Activated CD8-positive, alpha-beta T cell treated with anti-CD3 and anti-CD28 coated beads, Interleukin-2, amount 10 ng/mL, durations not matched to agents 7 days and 5 days (primary cell): ENCODE data around the gene MTMR11. TPM values are rescaled to one million over a fixed set of nuclear protein-coding genes. Genes with fewer than 3 reads are reported as not detected.

Source experiments
- ATAC-seq: fragments of 150-1000 bp; cut with Tn5 transposase; one replicate; pipeline ENCODE4 v1.10.0; 2021; ENCODE audit warnings: moderate library complexity
- CTCF ChIA-PET: fragments of 350-600 bp; sonication (Branson Sonifier 250); formaldehyde crosslinking; loops from one replicate; lab custom pipeline; 2021; ENCODE audit warnings: antibody characterized with exemption; lab: Charles Lee
- POLR2A ChIA-PET: fragments of 350-600 bp; sonication (Branson Sonifier 250); formaldehyde crosslinking; loops from one replicate; lab custom pipeline; 2021; ENCODE audit warnings: antibody characterized with exemption; lab: Charles Lee
- DNase-seq: peaks from one replicate; pipeline ENCODE4 v3.0.0-alpha.2; 2020
- H3K27ac Mint-ChIP-seq: one replicate; pipeline ENCODE4 v1.8.0; 2021; ENCODE audit warnings: mild to moderate bottlenecking, mixed read lengths
- H3K27me3 Mint-ChIP-seq: one replicate; pipeline ENCODE4 v1.8.0; 2021; ENCODE audit warnings: low read depth, mixed read lengths
- H3K36me3 Mint-ChIP-seq: one replicate; pipeline ENCODE4 v1.8.0; 2021; ENCODE audit warnings: low read depth, mixed read lengths
- H3K4me1 Mint-ChIP-seq: one replicate; pipeline ENCODE4 v1.8.0; 2021; ENCODE audit warnings: low read depth, mixed read lengths
- H3K4me3 Mint-ChIP-seq: one replicate; pipeline ENCODE4 v1.8.0; 2021; ENCODE audit warnings: mild to moderate bottlenecking, mixed read lengths
- H3K9me3 Mint-ChIP-seq: one replicate; pipeline ENCODE4 v1.8.0; 2022; ENCODE audit warnings: mixed read lengths; ENCODE audit not compliant: insufficient read depth
- total RNA-seq, 2 experiments: library from RNA; stranded (reverse); gene quantifications; one replicate each; pipeline ENCODE4 v1.2.3, GENCODE V29; 2021

The MTMR11 gene
- total RNA-seq, 2 experiments from 2014 or later: 1.0 to 1.2 TPM

DNA sequence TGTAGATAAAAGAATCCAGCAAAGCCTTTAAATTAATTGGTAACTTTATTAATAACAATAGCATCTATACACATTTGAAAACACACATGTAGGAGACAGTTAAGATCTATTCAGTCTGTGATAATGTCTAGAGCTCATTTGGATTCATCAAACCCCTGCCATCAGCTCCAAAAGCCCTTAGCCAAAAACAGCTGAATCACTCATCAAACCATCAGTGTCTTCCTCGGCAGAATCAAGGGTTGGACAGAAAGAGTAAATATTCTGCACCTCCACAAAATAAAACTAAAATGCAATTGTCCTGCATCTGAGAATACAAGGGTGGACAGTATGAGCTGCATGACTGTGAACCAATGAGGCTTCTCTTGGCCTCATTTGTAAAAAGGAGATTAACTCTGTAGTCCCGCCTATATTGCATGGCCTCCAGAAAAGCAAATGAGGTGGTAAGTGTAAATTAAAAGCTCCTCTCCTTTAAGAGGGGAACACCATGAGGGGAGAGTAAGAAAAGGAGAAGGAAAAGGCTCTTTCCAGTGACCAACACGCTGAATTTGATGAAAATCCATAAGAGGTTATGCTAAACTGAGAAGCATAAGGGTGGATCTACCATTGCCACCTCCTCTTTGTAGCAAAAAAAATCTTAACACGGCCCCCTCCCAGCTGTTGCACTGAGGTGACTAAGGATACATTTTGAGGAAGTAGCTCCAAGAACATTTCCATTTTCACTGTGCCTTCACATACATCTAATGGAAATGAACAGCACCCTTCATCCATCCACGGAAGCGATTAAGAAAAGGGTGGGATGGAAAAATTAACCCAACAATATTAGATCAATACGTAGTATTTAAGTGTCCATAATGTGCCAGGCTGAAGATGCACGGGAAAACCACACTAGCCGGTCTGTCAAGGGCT, 52.0 kb downstream of the MTMR11 start:
- ATAC-seq (no peak), DNase-seq (peak; percentile 67)
- Mint-ChIP-seq H3K9me3 (no peaks in the 10 kb centered on the region), H3K27me3 (no peaks in the 10 kb centered on the region), H3K36me3 (no peaks in the 10 kb centered on the region), H3K27ac (no peak overlapping the region), H3K4me3 (no peak overlapping the region), H3K4me1 (peaks cover 23% of the 10 kb centered on the region)
- ChIA-PET POLR2A (interaction anchor here (0.6 to 7.3 kb wide), 13 partner anchors 7 to 267 kb away, joined by 3 to 310 read pairs (median 23); partner anchors contain the start of genes BOLA1, OTUD7B, PLEKHO1 and SF3B4), CTCF (interaction anchor here (1.4 to 1.8 kb wide), 4 partner anchors 35 to 349 kb away, joined by 4 to 5 read pairs (median 4); no protein-coding TSS in a partner anchor)

DNA sequence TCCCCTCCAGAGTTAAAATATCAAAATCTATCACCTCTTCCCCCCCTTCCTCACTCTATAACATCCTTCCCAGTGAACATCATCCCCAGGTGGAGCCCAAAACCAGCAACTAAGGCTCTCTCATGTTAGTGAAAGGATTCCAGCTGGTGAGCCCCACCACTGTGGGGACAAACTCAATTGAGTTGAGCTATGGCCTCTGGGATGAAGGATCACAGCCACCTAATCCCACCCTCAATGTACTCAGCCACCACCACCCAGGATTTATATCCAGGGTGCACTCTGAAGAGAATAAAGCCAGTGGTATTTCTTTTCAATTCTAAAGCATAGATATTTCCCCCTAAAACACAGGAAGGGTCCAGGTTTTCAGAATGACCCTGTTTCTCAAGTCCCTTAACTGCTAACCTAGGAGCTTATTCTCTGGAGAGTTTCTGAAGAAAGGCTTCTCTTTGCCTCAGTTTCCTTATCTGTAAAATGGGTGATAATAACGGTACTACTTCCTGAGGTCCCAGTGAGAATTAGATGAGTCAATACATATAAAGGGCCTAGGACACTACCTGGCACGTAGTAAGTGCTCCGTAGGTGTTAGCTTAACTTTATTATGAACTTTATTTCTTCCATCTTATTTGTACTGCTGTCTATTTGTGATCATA, 53.0 kb downstream of the MTMR11 start:
- H3K27me3 Mint-ChIP-seq: no peaks in the 10 kb centered on the region
- no peaks in the 10 kb centered on the region for H3K36me3 Mint-ChIP-seq
- DNase-seq (no peak), ATAC-seq (no peak)
- ChIA-PET POLR2A (interaction anchor here (1.0 to 7.3 kb wide), 5 partner anchors 16 to 71 kb away, joined by 3 to 310 read pairs (median 157); partner anchors contain the start of genes BOLA1 and SF3B4), CTCF (interaction anchor here (1.6 to 1.8 kb wide), 3 partner anchors 34 to 303 kb away, joined by 4 to 5 read pairs (median 5); no protein-coding TSS in a partner anchor)
- H3K4me1 Mint-ChIP-seq: peaks cover 30% of the 10 kb centered on the region
- no peaks in the 10 kb centered on the region for H3K9me3 Mint-ChIP-seq
- H3K4me3 Mint-ChIP-seq: no peak overlapping the region
- no peak overlapping the region for H3K27ac Mint-ChIP-seq

DNA sequence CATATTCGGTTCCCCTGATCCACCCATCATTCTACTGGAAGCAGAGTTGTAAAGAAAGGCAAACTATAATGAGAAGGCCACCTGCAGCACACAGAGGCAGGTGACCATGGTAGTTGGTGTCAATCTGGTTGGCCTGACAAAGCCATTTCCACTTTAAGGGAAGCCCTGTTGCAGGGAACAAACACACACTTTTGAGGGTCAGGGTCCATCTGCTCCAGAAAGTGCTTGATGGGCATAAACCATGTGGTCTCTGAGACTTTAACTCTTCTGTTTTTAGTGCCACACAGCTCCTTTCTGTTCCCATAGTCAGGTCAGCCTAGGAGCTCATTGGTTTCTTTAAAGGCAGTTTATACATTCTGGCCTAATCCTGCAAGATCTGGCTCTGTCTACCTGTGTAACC, 54.8 kb downstream of the MTMR11 start:
- Mint-ChIP-seq H3K9me3 (no peaks in the 10 kb centered on the region), H3K27me3 (no peaks in the 10 kb centered on the region), H3K36me3 (no peaks in the 10 kb centered on the region), H3K4me3 (no peak overlapping the region), H3K27ac (peak overlapping the region; percentile 61), H3K4me1 (peaks cover 39% of the 10 kb centered on the region)
- no peak for DNase-seq
- no peak for ATAC-seq
- POLR2A ChIA-PET: interaction anchor here (1.8 kb wide), 1 partner anchor 38 kb away, joined by 5 read pairs; no protein-coding TSS in a partner anchor
- CTCF ChIA-PET: no interaction called here

DNA sequence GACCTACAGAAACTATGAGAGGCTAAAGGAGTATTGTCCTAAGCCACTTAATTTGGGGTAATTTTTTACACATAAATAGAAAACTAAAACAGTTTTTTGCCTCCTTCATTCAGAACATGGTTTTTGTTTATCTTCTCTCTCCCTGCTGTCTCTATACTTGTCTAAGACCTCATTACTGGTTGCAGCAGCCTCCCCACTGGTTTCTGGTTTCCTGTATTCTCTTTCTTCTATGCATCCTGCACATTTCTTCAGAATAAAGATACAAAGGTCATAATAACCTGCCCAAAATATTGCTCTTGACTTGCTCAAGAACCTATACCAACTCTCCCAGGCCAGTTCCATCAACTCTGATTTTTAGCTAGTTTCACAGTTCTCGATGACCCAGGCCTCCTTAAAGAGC, 57.1 kb downstream of the MTMR11 start:
- DNase-seq (peak; percentile 64), ATAC-seq (peak; percentile 61)
- H3K9me3 Mint-ChIP-seq: no peaks in the 10 kb centered on the region
- H3K4me1 Mint-ChIP-seq: peaks cover 39% of the 10 kb centered on the region
- H3K27ac Mint-ChIP-seq: peak overlapping the region; percentile 76
- CTCF ChIA-PET: no interaction called here
- H3K27me3 Mint-ChIP-seq: no peaks in the 10 kb centered on the region
- H3K4me3 Mint-ChIP-seq: peak overlapping the region; percentile 54
- H3K36me3 Mint-ChIP-seq: no peaks in the 10 kb centered on the region
- POLR2A ChIA-PET: interaction anchor here (0.6 to 1.1 kb wide), 3 partner anchors 8 to 49 kb away, joined by 3 to 15 read pairs (median 3); a partner anchor contains a TSS

Other genes starting within 250 kb of the MTMR11 start
- not detected for gene FCGR1A, start 154.2 kb downstream of the MTMR11 start, total RNA-seq
- 10 to 100 TPM; 20.8 to 24.5 TPM for gene BOLA1, start 37.3 kb downstream of the MTMR11 start, total RNA-seq
- 10 to 100 TPM; 25.4 TPM for gene SV2A, start 19.0 kb downstream of the MTMR11 start, total RNA-seq
- 100 to 1,000 TPM; 102 to 106 TPM for gene SF3B4, start 9.1 kb downstream of the MTMR11 start, total RNA-seq
- gene OTUD7B, start 73.8 kb upstream of the MTMR11 start, total RNA-seq: 10 to 100 TPM; 10.3 to 12.1 TPM
- 10 to 100 TPM; 36.1 to 40.0 TPM for gene VPS45, start 130.9 kb upstream of the MTMR11 start, total RNA-seq
- 100 to 1,000 TPM; 138 to 154 TPM for gene PLEKHO1, start 213.0 kb upstream of the MTMR11 start, total RNA-seq